ENCODE results near the gene PCDHGA10.

DNA sequence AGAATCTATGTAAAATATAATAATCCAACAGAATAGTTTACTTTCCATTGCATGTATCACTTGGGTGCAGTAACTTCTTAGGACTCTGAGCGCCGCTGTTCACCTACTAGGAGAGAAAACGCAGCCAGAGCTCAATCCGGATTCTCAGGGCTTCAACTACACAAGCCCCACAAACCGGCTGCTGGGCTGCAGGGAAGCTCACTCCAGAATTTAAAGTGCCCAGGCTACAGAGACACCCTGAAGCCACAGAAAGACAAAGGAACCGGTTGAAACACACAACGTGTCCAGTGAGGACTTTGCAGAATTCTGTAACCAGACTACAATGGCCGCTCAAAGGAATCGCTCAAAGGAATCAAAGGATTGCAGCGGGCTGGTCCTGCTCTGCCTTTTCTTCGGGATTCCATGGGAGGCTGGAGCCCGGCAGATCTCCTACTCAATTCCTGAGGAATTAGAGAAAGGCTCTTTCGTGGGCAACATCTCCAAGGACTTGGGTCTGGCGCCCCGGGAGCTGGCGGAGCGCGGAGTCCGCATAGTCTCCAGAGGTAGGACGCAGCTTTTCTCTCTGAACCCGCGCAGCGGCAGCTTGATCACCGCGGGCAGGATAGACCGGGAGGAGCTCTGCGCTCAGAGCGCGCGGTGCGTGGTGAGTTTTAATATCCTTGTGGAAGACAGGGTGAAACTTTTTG is at the start of gene PCDHGA10:
- TF ChIP-seq, protein P1, sequence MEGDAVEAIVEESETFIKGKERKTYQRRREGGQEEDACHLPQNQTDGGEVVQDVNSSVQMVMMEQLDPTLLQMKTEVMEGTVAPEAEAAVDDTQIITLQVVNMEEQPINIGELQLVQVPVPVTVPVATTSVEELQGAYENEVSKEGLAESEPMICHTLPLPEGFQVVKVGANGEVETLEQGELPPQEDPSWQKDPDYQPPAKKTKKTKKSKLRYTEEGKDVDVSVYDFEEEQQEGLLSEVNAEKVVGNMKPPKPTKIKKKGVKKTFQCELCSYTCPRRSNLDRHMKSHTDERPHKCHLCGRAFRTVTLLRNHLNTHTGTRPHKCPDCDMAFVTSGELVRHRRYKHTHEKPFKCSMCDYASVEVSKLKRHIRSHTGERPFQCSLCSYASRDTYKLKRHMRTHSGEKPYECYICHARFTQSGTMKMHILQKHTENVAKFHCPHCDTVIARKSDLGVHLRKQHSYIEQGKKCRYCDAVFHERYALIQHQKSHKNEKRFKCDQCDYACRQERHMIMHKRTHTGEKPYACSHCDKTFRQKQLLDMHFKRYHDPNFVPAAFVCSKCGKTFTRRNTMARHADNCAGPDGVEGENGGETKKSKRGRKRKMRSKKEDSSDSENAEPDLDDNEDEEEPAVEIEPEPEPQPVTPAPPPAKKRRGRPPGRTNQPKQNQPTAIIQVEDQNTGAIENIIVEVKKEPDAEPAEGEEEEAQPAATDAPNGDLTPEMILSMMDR (IDR thresholded peaks at IDR 0.05) = peak in 4 of 7 experiments; percentile 16 to 43 (median 32)
- TF ChIP-seq POLR2A (IDR thresholded peaks at IDR 0.05) = no peak
